GM12878 (cell line): Measurements from ENCODE around the gene EYA2. TPM values are rescaled to one million over a fixed set of nuclear protein-coding genes. Genes with fewer than 3 reads are reported as not detected.
"Not testable (repeated sequence)": the region's sequence is repeated elsewhere in the genome, so short reads cannot be mapped to it uniquely, and the experiment has no call there.

ENCODE experiments used
- ATAC-seq: fragments of 200-7000 bp; cut with Tn5 transposase; 3 replicates; pipeline ENCODE4 v1.9.1; 2020; ENCODE audit warnings: mild to moderate bottlenecking, moderate library complexity
- BruUV-seq: library from RNA; stranded (reverse); fragments of 400-500 nt; replicated peaks from 2 replicates; lab custom pipeline; 2021; lab: Mats Ljungman, UMichigan
- CTCF ChIA-PET: fragments of 300-600 bp; sonication (Branson Sonifier 250); formaldehyde crosslinking; extraction: SDS; loops from one replicate; lab custom pipeline; 2021; ENCODE audit warnings: inconsistent platforms; lab: Yijun Ruan, JAX
- POLR2A ChIA-PET: fragments of 350-600 bp; formaldehyde crosslinking; extraction: SDS; loops from one replicate; lab custom pipeline; 2021; ENCODE audit warnings: inconsistent platforms; lab: Charles Lee
- RAD21 ChIA-PET: fragments of 300-600 bp; sonication (Branson Sonifier 250); formaldehyde crosslinking; loops from one replicate; lab custom pipeline; 2023; ENCODE audit warnings: antibody characterized with exemption; ENCODE audit not compliant: unreplicated experiment; lab: Charles Lee
- SMC1A ChIA-PET: fragments of 300-600 bp; sonication (Branson Sonifier 250); formaldehyde crosslinking; loops from one replicate; lab custom pipeline; 2023; ENCODE audit not compliant: unreplicated experiment, uncharacterized antibody; lab: Charles Lee
- DNase-seq: peaks from one replicate; pipeline ENCODE4 v3.0.0-alpha.2; 2011; ENCODE audit warnings: low read depth, low spot score
- FAIRE-seq: peaks from 3 replicates; lab custom pipeline; 2011; peaks lifted over from hg19 to GRCh38; lab: Jason Lieb, UNC
- H2AFZ ChIP-seq: 2 replicates; pipeline ENCODE4 v1.6.0; 2011; ENCODE audit warnings: low read depth, low read length, control low read depth; ENCODE audit not compliant: control insufficient read depth
- H3K27ac ChIP-seq: 2 replicates; pipeline ENCODE4 v1.5.1; 2011; ENCODE audit warnings: control low read depth; ENCODE audit not compliant: control insufficient read depth, insufficient read depth
- H3K27me3 ChIP-seq, 2 experiments: replicated peaks in 1 of 2; 2 replicates each; pipeline versions ENCODE4 v1.6.0 to v1.6.1; 2011; ENCODE audit warnings: low read length in 1 of 2; ENCODE audit not compliant: control insufficient read depth in 2 of 2, insufficient read depth in 2 of 2
- H3K36me3 ChIP-seq, 2 experiments: 2 replicates each; pipeline ENCODE4 v1.5.1; 2011; ENCODE audit warnings: low read length in 1 of 2; ENCODE audit not compliant: control insufficient read depth in 2 of 2, insufficient read depth in 2 of 2
- H3K4me1 ChIP-seq: 2 replicates; pipeline ENCODE4 v1.6.1; 2011; ENCODE audit warnings: mild to moderate bottlenecking, low read length, moderate library complexity, mixed read lengths; ENCODE audit not compliant: control insufficient read depth, insufficient read depth
- H3K4me2 ChIP-seq: 2 replicates; pipeline ENCODE4 v1.6.0; 2011; ENCODE audit warnings: control low read depth; ENCODE audit not compliant: control insufficient read depth, insufficient read depth
- H3K4me3 ChIP-seq: fragments of 200-600 bp; sonication (generic); 2 replicates; pipeline ENCODE4 v1.5.1; 2016
- H3K79me2 ChIP-seq: 2 replicates; pipeline ENCODE4 v1.6.0; 2011; ENCODE audit warnings: low read length; ENCODE audit not compliant: control insufficient read depth, insufficient read depth
- H3K9ac ChIP-seq: 2 replicates; pipeline ENCODE4 v1.8.0; 2011; ENCODE audit warnings: low read length, control low read depth, mixed read lengths; ENCODE audit not compliant: control insufficient read depth, insufficient read depth
- H3K9me3 ChIP-seq: replicated peaks from 3 replicates; pipeline ENCODE4 v1.5.1; 2011; ENCODE audit warnings: mild to moderate bottlenecking, low read length; ENCODE audit not compliant: control insufficient read depth, insufficient read depth
- H4K20me1 ChIP-seq: 2 replicates; pipeline ENCODE4 v1.6.0; 2011; ENCODE audit not compliant: control insufficient read depth, insufficient read depth
- IRF4 ChIP-seq: IDR thresholded peaks from 2 replicates; pipeline ENCODE4 v1.6.1; 2011; ENCODE audit warnings: low read depth, low read length
- KDM1A ChIP-seq: fragments of 200-600 bp; sonication (generic); IDR thresholded peaks from 2 replicates; pipeline ENCODE4 v1.6.1; 2016; ENCODE audit warnings: borderline replicate concordance
- PAX5 ChIP-seq: IDR thresholded peaks from 2 replicates; pipeline ENCODE4 v1.6.1; 2011; ENCODE audit warnings: low read depth, low read length, borderline replicate concordance
- RBBP5 ChIP-seq: fragments of 200-600 bp; sonication (generic); conservative IDR thresholded peaks from 2 replicates; pipeline ENCODE4 v1.6.1; 2016
- SKIL ChIP-seq: fragments of 450-650 bp; IDR thresholded peaks from 2 replicates; pipeline ENCODE4 v1.6.1; 2017; ENCODE audit warnings: mild to moderate bottlenecking, low read depth, inconsistent platforms; ENCODE audit not compliant: poor library complexity, severe bottlenecking
- SMAD5 ChIP-seq: IDR thresholded peaks from 2 replicates; pipeline ENCODE4 v1.6.1; 2016; ENCODE audit warnings: antibody characterized with exemption, low read depth
- WGBS: methylation state at CpG from one replicate; pipeline ENCODE4 v1.1.6; 2016; ENCODE audit warnings: low lambda C conversion rate; ENCODE audit not compliant: insufficient replicate concordance, insufficient coverage; ENCODE audit errors: missing lambda C conversion rate; 5-methylcytosine and 5-hydroxymethylcytosine counted together
- in situ Hi-C: fragments of 300-500 bp; cut with MboI; formaldehyde crosslinking; loops from 9 replicates; pipeline ENCODE4 v1.14.3; 2018; ENCODE audit warnings: mixed read lengths
- intact Hi-C: fragments of 100-400 bp; cut with micrococcal nuclease; formaldehyde crosslinking; loops from one replicate; pipeline ENCODE4 v1.14.2; 2022; ENCODE audit not compliant: unreplicated experiment
- polyA plus RNA-seq, 11 experiments: library from polyadenylated mRNA; depleted of rRNA in 4 of 11; unstranded in 6 of 11; stranded (reverse) in 5 of 11; fragments of >200 nt; fragmentation: Nextera tagmentation in 4 of 11; fragmentation: Illumina TruSeq in 1 of 11; extraction: Ambion mirVana in 4 of 11; extraction: Trizol in 1 of 11; gene quantifications; 1 replicate in 1 of 11; 2 replicates in 10 of 11; pipeline versions ENCODE4 v1.2.1 to v1.2.3, GENCODE V29; 2011 to 2016; ENCODE audit warnings: inconsistent platforms in 2 of 11, missing spikeins in 2 of 11, low read depth in 1 of 11
- total RNA-seq, 4 experiments: library from RNA; depleted of rRNA in 3 of 4; stranded (reverse); fragments of >200 nt in 3 of 4; fragmentation: Illumina TruSeq in 1 of 4; extraction: Trizol in 1 of 4; gene quantifications; 2 replicates each; pipeline versions ENCODE4 v1.2.1 to v1.2.3, GENCODE V29; 2013 to 2021
- TF ChIP-seq, protein P1 (sequence below), 3 experiments: IDR thresholded peaks in 2 of 3; conservative IDR thresholded peaks in 1 of 3; 2 replicates each; pipeline ENCODE4 v1.5.1; 2011; ENCODE audit warnings: low read depth in 3 of 3, low read length in 3 of 3, mild to moderate bottlenecking in 3 of 3, control low read depth in 2 of 3, moderate library complexity in 2 of 3, inconsistent platforms in 1 of 3, mixed read lengths in 1 of 3; ENCODE audit not compliant: control insufficient read depth in 2 of 3, insufficient read depth in 1 of 3; ENCODE audit errors: extremely low read depth in 1 of 3

The EYA2 gene
- total and polyA plus RNA-seq, 10 of the 15 experiments (the other 5 are each of a cell fraction or from before 2014, with no cell fraction given): 0.20 TPM; not detected in 9

GRCh38 chr20:47204850-47205122 lies 310.1 kb downstream of the EYA2 start:
- H3K4me3 ChIP-seq, H3K4me2 ChIP-seq, H3K79me2 ChIP-seq, DNase-seq, H2AFZ ChIP-seq, H3K27me3 ChIP-seq, POLR2A ChIA-PET, BruUV-seq, ATAC-seq, H3K4me1 ChIP-seq, H3K9ac ChIP-seq, H3K27ac ChIP-seq, FAIRE-seq, in situ Hi-C loops, H3K9me3 ChIP-seq, H4K20me1 ChIP-seq: not testable (repeated sequence)
- 94% methylated on average over 11 of the region's 11 CpGs for WGBS
- CTCF ChIA-PET: interaction anchor here (0.7 to 16.9 kb wide), 11 partner anchors 8 to 268 kb away, joined by 3 to 326 read pairs (median 6); no protein-coding TSS in a partner anchor
- intact Hi-C loops: loop anchor here (2.0 kb wide), 1 partner anchor 180 kb away; no protein-coding TSS in a partner anchor
- RAD21 ChIA-PET: interaction anchor here (0.9 to 2.0 kb wide), 5 partner anchors 11 to 179 kb away, joined by 3 to 17 read pairs (median 4); no protein-coding TSS in a partner anchor
- peaks cover 4 to 14% of the 10 kb centered on the region in 2 experiments for H3K36me3 ChIP-seq
- SMC1A ChIA-PET: interaction anchor here (1.5 to 2.5 kb wide), 3 partner anchors 58 to 179 kb away, joined by 8 to 20 read pairs (median 8); no protein-coding TSS in a partner anchor

GRCh38 chr20:47205577-47206123 lies 311.0 kb downstream of the EYA2 start:
- in situ Hi-C loops (no loop called here), intact Hi-C loops (loop anchor here (2.0 kb wide), 1 partner anchor 179 kb away; no protein-coding TSS in a partner anchor)
- H2AFZ ChIP-seq: no peak overlapping the region
- no peak overlapping the region for H3K9ac ChIP-seq
- ChIA-PET RAD21 (interaction anchor here (0.6 to 2.0 kb wide), 7 partner anchors 9 to 178 kb away, joined by 3 to 17 read pairs (median 4); no protein-coding TSS in a partner anchor), CTCF (interaction anchor here (0.7 to 16.9 kb wide), 15 partner anchors 9 to 282 kb away, joined by 3 to 326 read pairs (median 5); no protein-coding TSS in a partner anchor), POLR2A (interaction anchor here (0.6 kb wide), 1 partner anchor 178 kb away, joined by 3 read pairs; no protein-coding TSS in a partner anchor), SMC1A (interaction anchor here (0.5 to 2.5 kb wide), 6 partner anchors 12 to 178 kb away, joined by 3 to 20 read pairs (median 6); no protein-coding TSS in a partner anchor)
- no peaks in the 10 kb centered on the region for H3K27me3 ChIP-seq
- no peaks in the 10 kb centered on the region for H3K79me2 ChIP-seq
- H3K4me1 ChIP-seq: no peaks in the 10 kb centered on the region; the same call in 1 of the 2 replicates
- no TSS peak for BruUV-seq
- ATAC-seq (peak; percentile 91), FAIRE-seq (no peak), DNase-seq (peak; percentile 31)
- H4K20me1 ChIP-seq: no peaks in the 10 kb centered on the region
- H3K36me3 ChIP-seq: peaks cover 9 to 19% of the 10 kb centered on the region in 2 experiments
- H3K27ac ChIP-seq: no peak overlapping the region
- 35% methylated on average over 9 of the region's 9 CpGs for WGBS
- no peak overlapping the region for H3K4me3 ChIP-seq
- no peaks in the 10 kb centered on the region for H3K9me3 ChIP-seq
- H3K4me2 ChIP-seq: no peak overlapping the region
- no peak for TF ChIP-seq RBBP5
- TF ChIP-seq PAX5: 0 out of 2 replicates have a peak, but pooled peaks have one; percentile 26
- no peak for TF ChIP-seq SKIL
- no peak for TF ChIP-seq SMAD5
- no peak for TF ChIP-seq KDM1A
- peak; percentile 57 for TF ChIP-seq IRF4
- TF ChIP-seq, protein P1, sequence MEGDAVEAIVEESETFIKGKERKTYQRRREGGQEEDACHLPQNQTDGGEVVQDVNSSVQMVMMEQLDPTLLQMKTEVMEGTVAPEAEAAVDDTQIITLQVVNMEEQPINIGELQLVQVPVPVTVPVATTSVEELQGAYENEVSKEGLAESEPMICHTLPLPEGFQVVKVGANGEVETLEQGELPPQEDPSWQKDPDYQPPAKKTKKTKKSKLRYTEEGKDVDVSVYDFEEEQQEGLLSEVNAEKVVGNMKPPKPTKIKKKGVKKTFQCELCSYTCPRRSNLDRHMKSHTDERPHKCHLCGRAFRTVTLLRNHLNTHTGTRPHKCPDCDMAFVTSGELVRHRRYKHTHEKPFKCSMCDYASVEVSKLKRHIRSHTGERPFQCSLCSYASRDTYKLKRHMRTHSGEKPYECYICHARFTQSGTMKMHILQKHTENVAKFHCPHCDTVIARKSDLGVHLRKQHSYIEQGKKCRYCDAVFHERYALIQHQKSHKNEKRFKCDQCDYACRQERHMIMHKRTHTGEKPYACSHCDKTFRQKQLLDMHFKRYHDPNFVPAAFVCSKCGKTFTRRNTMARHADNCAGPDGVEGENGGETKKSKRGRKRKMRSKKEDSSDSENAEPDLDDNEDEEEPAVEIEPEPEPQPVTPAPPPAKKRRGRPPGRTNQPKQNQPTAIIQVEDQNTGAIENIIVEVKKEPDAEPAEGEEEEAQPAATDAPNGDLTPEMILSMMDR (IDR thresholded peaks at IDR 0.05 in 2 of 3, conservative IDR thresholded peaks at IDR 0.05 in 1 of 3; ENCODE audit: control insufficient read depth in 2 of 3, extremely low read depth in 1 of 3, insufficient read depth in 1 of 3, low read depth in 3 of 3, low read length in 3 of 3): peak; percentile 62 to 76 (median 64)
